SK-N-MC (cell line): ENCODE measurements around the gene ADH1A.

Source experiments
- EZH2 ChIP-seq: fragments of 200-600 bp; sonication (generic); IDR thresholded peaks from one replicate; pipeline ENCODE4 v1.6.1; 2017; ENCODE audit warnings: antibody characterized with exemption
- POLR2AphosphoS5 ChIP-seq: IDR thresholded peaks from 2 replicates; pipeline ENCODE4 v1.6.1; 2012; ENCODE audit warnings: mild to moderate bottlenecking, low read depth, low read length, borderline replicate concordance

GRCh38 chr4:99275050-99275449 is 15.7 kb downstream of the ADH1A start:
- TF ChIP-seq EZH2 (no peak), POLR2AphosphoS5 (no peak)
